H9 (cell line): ENCODE data around the gene LINC00305. TPM values are rescaled to one million over a fixed set of nuclear protein-coding genes. Genes with fewer than 3 reads are reported as not detected.

ENCODE experiments used
- DNase-seq: peaks from one replicate; pipeline ENCODE4 v3.0.0-alpha.2; 2017
- H2AFZ ChIP-seq: one replicate; pipeline ENCODE4 v1.6.1; 2013; ENCODE audit warnings: mild to moderate bottlenecking, low read length, control low read depth, moderate library complexity
- H2AK5ac ChIP-seq: 2 replicates; pipeline ENCODE4 v1.6.1; 2013; ENCODE audit warnings: low read length, control low read depth, mixed read lengths; ENCODE audit not compliant: insufficient read length
- H2BK120ac ChIP-seq: one replicate; pipeline ENCODE4 v1.6.1; 2013; ENCODE audit warnings: low read depth, mild to moderate bottlenecking, low read length, control low read depth, inconsistent platforms; ENCODE audit not compliant: poor library complexity, severe bottlenecking
- H2BK12ac ChIP-seq: 2 replicates; pipeline ENCODE4 v1.6.1; 2013; ENCODE audit warnings: low read length, control low read depth, mixed read lengths, low read depth; ENCODE audit not compliant: insufficient read length
- H2BK15ac ChIP-seq: 2 replicates; pipeline ENCODE4 v1.6.1; 2013; ENCODE audit warnings: low read depth, low read length, control low read depth
- H2BK20ac ChIP-seq: one replicate; pipeline ENCODE4 v1.6.1; 2013; ENCODE audit warnings: low read depth, mild to moderate bottlenecking, low read length, control low read depth, inconsistent platforms; ENCODE audit not compliant: poor library complexity, severe bottlenecking
- H2BK5ac ChIP-seq: 2 replicates; pipeline ENCODE4 v1.6.1; 2013; ENCODE audit warnings: low read length, control low read depth, mixed read lengths; ENCODE audit not compliant: insufficient read length
- H3K14ac ChIP-seq: 2 replicates; pipeline ENCODE4 v1.6.1; 2013; ENCODE audit warnings: low read length, control low read depth; ENCODE audit not compliant: insufficient read depth
- H3K18ac ChIP-seq: 2 replicates; pipeline ENCODE4 v1.6.1; 2013; ENCODE audit warnings: low read depth, mild to moderate bottlenecking, mixed read lengths, low read length, control low read depth; ENCODE audit not compliant: insufficient read length
- H3K23ac ChIP-seq: 2 replicates; pipeline ENCODE4 v1.6.1; 2013; ENCODE audit warnings: low read length, control low read depth, mixed read lengths, low read depth; ENCODE audit not compliant: insufficient read length
- H3K23me2 ChIP-seq: 2 replicates; pipeline ENCODE4 v1.6.1; 2013; ENCODE audit warnings: low read depth, mild to moderate bottlenecking, mixed read lengths, low read length, control low read depth; ENCODE audit not compliant: insufficient read length, poor library complexity, severe bottlenecking
- H3K27ac ChIP-seq: 2 replicates; pipeline ENCODE4 v1.5.1; 2013; ENCODE audit warnings: low read length, control low read depth, mixed read lengths, low read depth; ENCODE audit not compliant: insufficient read length
- H3K27me3 ChIP-seq: 2 replicates; pipeline ENCODE4 v1.6.1; 2013; ENCODE audit warnings: low read length, control low read depth, inconsistent platforms; ENCODE audit not compliant: insufficient read depth
- H3K4ac ChIP-seq: 2 replicates; pipeline ENCODE4 v1.6.1; 2013; ENCODE audit warnings: low read depth, mild to moderate bottlenecking, control low read depth, inconsistent platforms, low read length, moderate library complexity
- H3K4me1 ChIP-seq: 2 replicates; pipeline ENCODE4 v1.6.1; 2013; ENCODE audit warnings: low read length, control low read depth, inconsistent platforms; ENCODE audit not compliant: insufficient read depth
- H3K4me2 ChIP-seq: 2 replicates; pipeline ENCODE4 v1.6.1; 2013; ENCODE audit warnings: low read length, control low read depth, mixed read lengths; ENCODE audit not compliant: insufficient read length, insufficient read depth
- H3K56ac ChIP-seq: 2 replicates; pipeline ENCODE4 v1.6.1; 2013; ENCODE audit warnings: low read depth, mild to moderate bottlenecking, mixed read lengths, low read length, control low read depth; ENCODE audit not compliant: insufficient read length
- H3K79me1 ChIP-seq: 2 replicates; pipeline ENCODE4 v1.6.1; 2013; ENCODE audit warnings: low read depth, mild to moderate bottlenecking, moderate library complexity, low read length, control low read depth, inconsistent platforms; ENCODE audit not compliant: insufficient read depth, poor library complexity, severe bottlenecking
- H3K79me2 ChIP-seq: 2 replicates; pipeline ENCODE4 v1.6.1; 2013; ENCODE audit warnings: low read length, control low read depth, inconsistent platforms; ENCODE audit not compliant: insufficient read depth
- H3K9ac ChIP-seq: 2 replicates; pipeline ENCODE4 v1.6.1; 2013; ENCODE audit warnings: low read length, control low read depth, mixed read lengths; ENCODE audit not compliant: insufficient read length; ENCODE audit errors: extremely low read depth
- H3K9me3 ChIP-seq: one replicate; pipeline ENCODE4 v1.6.1; 2013; ENCODE audit warnings: low read depth, low read length, inconsistent platforms; ENCODE audit not compliant: control insufficient read depth
- H3T11ph ChIP-seq: one replicate; pipeline ENCODE4 v1.6.1; 2013; ENCODE audit warnings: mild to moderate bottlenecking, low read length, control low read depth, inconsistent platforms
- H4K20me1 ChIP-seq: one replicate; pipeline ENCODE4 v1.6.1; 2013; ENCODE audit not compliant: control insufficient read depth, insufficient read length, insufficient read depth
- H4K5ac ChIP-seq: 2 replicates; pipeline ENCODE4 v1.6.1; 2013; ENCODE audit warnings: low read depth, mild to moderate bottlenecking, mixed read lengths, low read length, control low read depth; ENCODE audit not compliant: insufficient read length
- H4K8ac ChIP-seq: replicated peaks from 2 replicates; pipeline ENCODE4 v1.6.1; 2013; ENCODE audit warnings: low read length, control low read depth, mixed read lengths, low read depth; ENCODE audit not compliant: insufficient read length
- H4K91ac ChIP-seq: 2 replicates; pipeline ENCODE4 v1.6.1; 2013; ENCODE audit warnings: low read depth, mild to moderate bottlenecking, moderate library complexity, mixed read lengths, low read length, control low read depth; ENCODE audit not compliant: insufficient read length
- H3K27ac Mint-ChIP-seq, 3 experiments: 2 replicates in 2 of 3; 3 replicates in 1 of 3; pipeline ENCODE4 v1.8.0; 2020 to 2021; ENCODE audit warnings: mixed read lengths in 3 of 3, mild to moderate bottlenecking in 1 of 3, moderate library complexity in 1 of 3
- H3K27me3 Mint-ChIP-seq: 2 replicates; pipeline ENCODE4 v1.8.0; 2021; ENCODE audit warnings: low read depth, mild to moderate bottlenecking, moderate library complexity, mixed read lengths
- H3K36me3 Mint-ChIP-seq, 3 experiments: 2 replicates in 2 of 3; 3 replicates in 1 of 3; pipeline ENCODE4 v1.8.0; 2020 to 2021; ENCODE audit warnings: low read depth in 3 of 3, mixed read lengths in 3 of 3; ENCODE audit not compliant: insufficient read depth in 1 of 3
- H3K4me1 Mint-ChIP-seq, 2 experiments: 2 replicates each; pipeline ENCODE4 v1.8.0; 2020; ENCODE audit warnings: mixed read lengths in 2 of 2
- H3K4me3 Mint-ChIP-seq, 2 experiments: 2 replicates in 1 of 2; 3 replicates in 1 of 2; pipeline ENCODE4 v1.8.0; 2020 to 2021; ENCODE audit warnings: mild to moderate bottlenecking in 2 of 2, mixed read lengths in 2 of 2, moderate library complexity in 1 of 2
- H3K9me3 Mint-ChIP-seq, 2 experiments: 2 replicates in 1 of 2; 3 replicates in 1 of 2; pipeline ENCODE4 v1.8.0; 2020; ENCODE audit warnings: mild to moderate bottlenecking in 2 of 2, mixed read lengths in 2 of 2, moderate library complexity in 1 of 2
- whole genome bisulfite sequencing: extraction: QIAGEN DNeasy Blood & Tissue Kit; methylation state at CpG from one replicate; pipeline ENCODE4 v1.1.7; 2013; ENCODE audit warnings: missing lambda C conversion rate, low lambda C conversion rate, mixed read lengths; ENCODE audit not compliant: insufficient read length; ENCODE audit errors: extremely low coverage; 5-methylcytosine and 5-hydroxymethylcytosine counted together
- total RNA-seq: library from RNA; stranded (reverse); gene quantifications from 2 replicates; pipeline ENCODE4 v1.2.1, GENCODE V29; 2021
- TF ChIP-seq, protein P1 (sequence below): fragments of 200-600 bp; sonication (generic); conservative IDR thresholded peaks from 3 replicates; pipeline ENCODE4 v1.8.0; 2021; ENCODE audit warnings: antibody characterized with exemption, mild to moderate bottlenecking

Gene LINC00305
- total RNA-seq, 1 experiment from 2014 or later, result not detected

DNA sequence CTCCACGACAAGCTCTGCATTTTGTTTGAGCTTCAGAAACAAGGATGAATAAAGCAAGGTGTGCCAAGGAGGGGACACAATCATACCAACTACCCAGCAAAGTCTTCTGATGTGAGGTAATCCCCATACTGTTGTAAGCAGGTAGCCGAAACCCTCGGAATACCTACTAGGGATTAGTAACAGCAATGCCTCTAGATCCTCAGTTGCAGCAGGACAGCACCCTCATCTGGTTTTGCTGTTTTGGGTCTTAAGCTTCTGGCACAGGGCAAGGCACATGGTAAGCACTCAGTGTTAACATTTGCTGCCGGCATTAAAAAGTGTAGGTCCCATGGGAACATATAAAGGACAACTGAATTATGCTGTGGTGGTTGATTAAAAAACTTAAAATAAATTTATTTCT lies 16.0 kb upstream of the LINC00305 start:
- TF ChIP-seq, protein P1, sequence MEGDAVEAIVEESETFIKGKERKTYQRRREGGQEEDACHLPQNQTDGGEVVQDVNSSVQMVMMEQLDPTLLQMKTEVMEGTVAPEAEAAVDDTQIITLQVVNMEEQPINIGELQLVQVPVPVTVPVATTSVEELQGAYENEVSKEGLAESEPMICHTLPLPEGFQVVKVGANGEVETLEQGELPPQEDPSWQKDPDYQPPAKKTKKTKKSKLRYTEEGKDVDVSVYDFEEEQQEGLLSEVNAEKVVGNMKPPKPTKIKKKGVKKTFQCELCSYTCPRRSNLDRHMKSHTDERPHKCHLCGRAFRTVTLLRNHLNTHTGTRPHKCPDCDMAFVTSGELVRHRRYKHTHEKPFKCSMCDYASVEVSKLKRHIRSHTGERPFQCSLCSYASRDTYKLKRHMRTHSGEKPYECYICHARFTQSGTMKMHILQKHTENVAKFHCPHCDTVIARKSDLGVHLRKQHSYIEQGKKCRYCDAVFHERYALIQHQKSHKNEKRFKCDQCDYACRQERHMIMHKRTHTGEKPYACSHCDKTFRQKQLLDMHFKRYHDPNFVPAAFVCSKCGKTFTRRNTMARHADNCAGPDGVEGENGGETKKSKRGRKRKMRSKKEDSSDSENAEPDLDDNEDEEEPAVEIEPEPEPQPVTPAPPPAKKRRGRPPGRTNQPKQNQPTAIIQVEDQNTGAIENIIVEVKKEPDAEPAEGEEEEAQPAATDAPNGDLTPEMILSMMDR, result peak; percentile 40; the same call in 2 of the 3 replicates
- no peak overlapping the region for H3K23ac ChIP-seq
- no CpG with 5 or more reads among the region's 4 CpGs for WGBS
- no peaks in the 10 kb centered on the region for H3K23me2 ChIP-seq
- H2BK12ac ChIP-seq, result no peak overlapping the region
- no peak overlapping the region for H2BK120ac ChIP-seq
- H3K79me2 ChIP-seq, result no peaks in the 10 kb centered on the region
- H3K4me1 ChIP-seq, result no peaks in the 10 kb centered on the region
- no peaks in the 10 kb centered on the region for H3K79me1 ChIP-seq
- no peaks in the 10 kb centered on the region for H4K20me1 ChIP-seq
- H2BK20ac ChIP-seq, result no peak overlapping the region
- H2AFZ ChIP-seq, result no peak overlapping the region
- H2BK15ac ChIP-seq, result no peak overlapping the region
- H4K5ac ChIP-seq, result no peak overlapping the region
- H3K18ac ChIP-seq, result no peak overlapping the region
- H3K36me3 Mint-ChIP-seq, result peaks cover 0 to under 1% (median 0%) of the 10 kb centered on the region in 3 experiments; a peak in 2 of 7 replicates
- no peak overlapping the region for H3K14ac ChIP-seq
- no peak overlapping the region for H3T11ph ChIP-seq
- H4K8ac ChIP-seq, result no peak overlapping the region
- H3K4ac ChIP-seq, result no peak overlapping the region
- no peaks in the 10 kb centered on the region for H3K27me3 Mint-ChIP-seq
- H3K27me3 ChIP-seq, result no peaks in the 10 kb centered on the region
- no peak overlapping the region for H4K91ac ChIP-seq
- H3K27ac Mint-ChIP-seq, result peak overlapping the region in 2 of 3 experiments; percentile 53 to 85; a peak in 2 of 7 replicates
- H2BK5ac ChIP-seq, result no peak overlapping the region
- no peak overlapping the region for H3K56ac ChIP-seq
- H2AK5ac ChIP-seq, result no peak overlapping the region
- H3K9ac ChIP-seq, result no peak overlapping the region
- no peaks in the 10 kb centered on the region for H3K9me3 ChIP-seq
- H3K4me3 Mint-ChIP-seq, result no peak overlapping the region
- H3K4me2 ChIP-seq, result no peak overlapping the region
- peaks cover 49 to 53% of the 10 kb centered on the region in 2 experiments for H3K4me1 Mint-ChIP-seq
- DNase-seq, result peak; percentile 39
- no peaks in the 10 kb centered on the region for H3K9me3 Mint-ChIP-seq
- no peak overlapping the region for H3K27ac ChIP-seq
